ENCODE measurements around the gene MARS1.

MARS1 gene

DNA sequence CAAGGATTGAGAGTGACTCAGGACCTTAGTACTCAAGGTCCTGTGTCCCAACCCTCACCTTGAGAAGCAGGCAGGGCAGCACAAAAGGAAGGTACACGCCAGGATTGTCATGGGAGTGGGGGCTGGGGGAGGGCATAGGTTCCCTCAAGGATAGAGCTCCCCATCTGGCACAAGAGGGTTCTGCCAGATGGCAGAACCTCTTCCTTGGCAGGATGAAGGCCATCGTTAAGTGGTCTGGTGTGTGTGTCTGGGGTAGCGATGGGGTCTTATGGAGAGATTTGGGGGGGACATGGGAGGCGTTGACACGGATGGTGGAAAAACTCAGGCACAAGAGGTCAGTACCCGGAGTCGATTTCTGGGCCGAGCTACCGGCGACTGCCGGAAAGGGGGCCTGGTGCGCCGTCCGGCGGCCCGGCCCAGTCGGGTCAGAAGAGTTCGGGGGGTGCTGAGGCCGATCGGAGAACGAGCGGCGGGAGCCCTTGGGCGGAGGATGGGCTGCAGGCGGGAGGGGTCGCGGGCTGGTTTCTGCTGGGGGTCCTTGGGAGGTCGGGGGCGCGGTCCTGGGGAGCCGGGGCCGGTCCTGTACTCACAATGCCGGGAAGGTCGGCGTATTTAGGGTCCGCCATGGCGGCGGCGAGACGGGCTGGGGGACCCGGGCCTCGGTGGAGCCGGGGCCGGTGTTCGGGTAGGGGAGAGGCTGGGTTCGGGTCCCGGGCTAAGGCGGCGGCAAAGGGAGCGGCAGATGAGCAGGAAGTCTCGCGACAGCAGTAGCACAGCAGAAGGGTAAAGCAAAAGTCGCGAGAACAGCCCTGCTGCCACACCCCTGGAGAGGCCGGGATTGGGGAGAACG lies 58.8 kb downstream of the MARS1 start, which contains the start of gene DCTN2 (continued):
- TF ChIP-seq, protein P1, sequence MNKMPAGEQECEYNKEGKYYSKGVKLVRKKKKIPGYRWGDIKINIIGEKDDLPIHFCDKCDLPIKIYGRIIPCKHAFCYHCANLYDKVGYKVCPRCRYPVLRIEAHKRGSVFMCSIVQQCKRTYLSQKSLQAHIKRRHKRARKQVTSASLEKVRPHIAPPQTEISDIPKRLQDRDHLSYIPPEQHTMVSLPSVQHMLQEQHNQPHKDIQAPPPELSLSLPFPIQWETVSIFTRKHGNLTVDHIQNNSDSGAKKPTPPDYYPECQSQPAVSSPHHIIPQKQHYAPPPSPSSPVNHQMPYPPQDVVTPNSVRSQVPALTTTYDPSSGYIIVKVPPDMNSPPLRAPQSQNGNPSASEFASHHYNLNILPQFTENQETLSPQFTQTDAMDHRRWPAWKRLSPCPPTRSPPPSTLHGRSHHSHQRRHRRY (tag by site-specific recombination; IDR thresholded peaks at IDR 0.05) = no peak
- 0 out of 2 replicates have a peak, but pooled peaks have one; percentile 81 for TF ChIP-seq IKZF3 (tag by site-specific recombination; IDR thresholded peaks at IDR 0.05)
- TF ChIP-seq KLF10 (tag by site-specific recombination; IDR thresholded peaks at IDR 0.05) = peak; percentile 98
- no peak for TF ChIP-seq ZNF37A (tag by site-specific recombination; IDR thresholded peaks at IDR 0.05)
- TF ChIP-seq ZNF610 (tag by site-specific recombination; IDR thresholded peaks at IDR 0.05; ENCODE audit: borderline replicate concordance) = peak; percentile 97
- peak; percentile 42; the same call in 1 of the 2 replicates for TF ChIP-seq ZEB2 (tag by site-specific recombination; IDR thresholded peaks at IDR 0.05)
- TF ChIP-seq ZBTB20 (tag by site-specific recombination; IDR thresholded peaks at IDR 0.05) = peak; percentile 95
- no peak for TF ChIP-seq FEZF1 (tag by site-specific recombination; IDR thresholded peaks at IDR 0.05)
- TF ChIP-seq, protein P2, sequence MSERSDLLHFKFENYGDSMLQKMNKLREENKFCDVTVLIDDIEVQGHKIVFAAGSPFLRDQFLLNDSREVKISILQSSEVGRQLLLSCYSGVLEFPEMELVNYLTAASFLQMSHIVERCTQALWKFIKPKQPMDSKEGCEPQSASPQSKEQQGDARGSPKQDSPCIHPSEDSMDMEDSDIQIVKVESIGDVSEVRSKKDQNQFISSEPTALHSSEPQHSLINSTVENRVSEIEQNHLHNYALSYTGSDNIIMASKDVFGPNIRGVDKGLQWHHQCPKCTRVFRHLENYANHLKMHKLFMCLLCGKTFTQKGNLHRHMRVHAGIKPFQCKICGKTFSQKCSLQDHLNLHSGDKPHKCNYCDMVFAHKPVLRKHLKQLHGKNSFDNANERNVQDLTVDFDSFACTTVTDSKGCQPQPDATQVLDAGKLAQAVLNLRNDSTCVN (tag by site-specific recombination; optimal IDR thresholded peaks at IDR 0.05) = peak; percentile 31
- TF ChIP-seq ZNF677 (tag by site-specific recombination; IDR thresholded peaks at IDR 0.05) = no peak
- TF ChIP-seq SP2 (tag by site-specific recombination; IDR thresholded peaks at IDR 0.05) = peak; percentile 78
- TF ChIP-seq SP3 (tag by site-specific recombination; IDR thresholded peaks at IDR 0.05) = peak; percentile 88
- 0 out of 2 replicates have a peak, but pooled peaks have one; percentile 28 for TF ChIP-seq ZNF391 (tag by site-specific recombination; IDR thresholded peaks at IDR 0.05; ENCODE audit: borderline replicate concordance, low read depth)
- peak; percentile 76 for TF ChIP-seq ZBTB48 (tag by site-specific recombination; IDR thresholded peaks at IDR 0.05)
- peak; percentile 95; the same call in 1 of the 2 replicates for TF ChIP-seq KLF7 (tag by site-specific recombination; IDR thresholded peaks at IDR 0.05; ENCODE audit: borderline replicate concordance)
- TF ChIP-seq, protein P3, sequence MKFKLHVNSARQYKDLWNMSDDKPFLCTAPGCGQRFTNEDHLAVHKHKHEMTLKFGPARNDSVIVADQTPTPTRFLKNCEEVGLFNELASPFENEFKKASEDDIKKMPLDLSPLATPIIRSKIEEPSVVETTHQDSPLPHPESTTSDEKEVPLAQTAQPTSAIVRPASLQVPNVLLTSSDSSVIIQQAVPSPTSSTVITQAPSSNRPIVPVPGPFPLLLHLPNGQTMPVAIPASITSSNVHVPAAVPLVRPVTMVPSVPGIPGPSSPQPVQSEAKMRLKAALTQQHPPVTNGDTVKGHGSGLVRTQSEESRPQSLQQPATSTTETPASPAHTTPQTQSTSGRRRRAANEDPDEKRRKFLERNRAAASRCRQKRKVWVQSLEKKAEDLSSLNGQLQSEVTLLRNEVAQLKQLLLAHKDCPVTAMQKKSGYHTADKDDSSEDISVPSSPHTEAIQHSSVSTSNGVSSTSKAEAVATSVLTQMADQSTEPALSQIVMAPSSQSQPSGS (tag by site-specific recombination; IDR thresholded peaks at IDR 0.05; ENCODE audit: low read depth) = peak; percentile 94
- TF ChIP-seq, protein P4, sequence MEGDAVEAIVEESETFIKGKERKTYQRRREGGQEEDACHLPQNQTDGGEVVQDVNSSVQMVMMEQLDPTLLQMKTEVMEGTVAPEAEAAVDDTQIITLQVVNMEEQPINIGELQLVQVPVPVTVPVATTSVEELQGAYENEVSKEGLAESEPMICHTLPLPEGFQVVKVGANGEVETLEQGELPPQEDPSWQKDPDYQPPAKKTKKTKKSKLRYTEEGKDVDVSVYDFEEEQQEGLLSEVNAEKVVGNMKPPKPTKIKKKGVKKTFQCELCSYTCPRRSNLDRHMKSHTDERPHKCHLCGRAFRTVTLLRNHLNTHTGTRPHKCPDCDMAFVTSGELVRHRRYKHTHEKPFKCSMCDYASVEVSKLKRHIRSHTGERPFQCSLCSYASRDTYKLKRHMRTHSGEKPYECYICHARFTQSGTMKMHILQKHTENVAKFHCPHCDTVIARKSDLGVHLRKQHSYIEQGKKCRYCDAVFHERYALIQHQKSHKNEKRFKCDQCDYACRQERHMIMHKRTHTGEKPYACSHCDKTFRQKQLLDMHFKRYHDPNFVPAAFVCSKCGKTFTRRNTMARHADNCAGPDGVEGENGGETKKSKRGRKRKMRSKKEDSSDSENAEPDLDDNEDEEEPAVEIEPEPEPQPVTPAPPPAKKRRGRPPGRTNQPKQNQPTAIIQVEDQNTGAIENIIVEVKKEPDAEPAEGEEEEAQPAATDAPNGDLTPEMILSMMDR (tag by site-specific recombination; IDR thresholded peaks at IDR 0.05) = peak; percentile 71; the same call in 1 of the 2 replicates
- TF ChIP-seq ZNF335 (tag by site-specific recombination; conservative IDR thresholded peaks at IDR 0.05) = peak; percentile 97
- TF ChIP-seq, protein P5, sequence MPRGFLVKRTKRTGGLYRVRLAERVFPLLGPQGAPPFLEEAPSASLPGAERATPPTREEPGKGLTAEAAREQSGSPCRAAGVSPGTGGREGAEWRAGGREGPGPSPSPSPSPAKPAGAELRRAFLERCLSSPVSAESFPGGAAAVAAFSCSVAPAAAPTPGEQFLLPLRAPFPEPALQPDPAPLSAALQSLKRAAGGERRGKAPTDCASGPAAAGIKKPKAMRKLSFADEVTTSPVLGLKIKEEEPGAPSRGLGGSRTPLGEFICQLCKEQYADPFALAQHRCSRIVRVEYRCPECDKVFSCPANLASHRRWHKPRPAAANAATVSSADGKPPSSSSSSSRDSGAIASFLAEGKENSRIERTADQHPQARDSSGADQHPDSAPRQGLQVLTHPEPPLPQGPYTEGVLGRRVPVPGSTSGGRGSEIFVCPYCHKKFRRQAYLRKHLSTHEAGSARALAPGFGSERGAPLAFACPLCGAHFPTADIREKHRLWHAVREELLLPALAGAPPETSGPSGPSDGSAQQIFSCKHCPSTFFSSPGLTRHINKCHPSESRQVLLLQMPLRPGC (tag by site-specific recombination; IDR thresholded peaks at IDR 0.05) = 0 out of 2 replicates have a peak, but pooled peaks have one; percentile 23
- TF ChIP-seq ZNF138 (tag by site-specific recombination; IDR thresholded peaks at IDR 0.05; ENCODE audit: borderline replicate concordance) = no peak
- TF ChIP-seq, protein P6, sequence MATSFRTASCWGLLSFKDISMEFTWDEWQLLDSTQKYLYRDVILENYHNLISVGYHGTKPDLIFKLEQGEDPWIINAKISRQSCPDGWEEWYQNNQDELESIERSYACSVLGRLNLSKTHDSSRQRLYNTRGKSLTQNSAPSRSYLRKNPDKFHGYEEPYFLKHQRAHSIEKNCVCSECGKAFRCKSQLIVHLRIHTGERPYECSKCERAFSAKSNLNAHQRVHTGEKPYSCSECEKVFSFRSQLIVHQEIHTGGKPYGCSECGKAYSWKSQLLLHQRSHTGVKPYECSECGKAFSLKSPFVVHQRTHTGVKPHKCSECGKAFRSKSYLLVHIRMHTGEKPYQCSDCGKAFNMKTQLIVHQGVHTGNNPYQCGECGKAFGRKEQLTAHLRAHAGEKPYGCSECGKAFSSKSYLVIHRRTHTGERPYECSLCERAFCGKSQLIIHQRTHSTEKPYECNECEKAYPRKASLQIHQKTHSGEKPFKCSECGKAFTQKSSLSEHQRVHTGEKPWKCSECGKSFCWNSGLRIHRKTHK (tag by site-specific recombination; IDR thresholded peaks at IDR 0.05) = no peak
- TF ChIP-seq KLF9 (tag by site-specific recombination; IDR thresholded peaks at IDR 0.05; ENCODE audit: low read depth) = peak; percentile 94
- TF ChIP-seq SP7 (tag by site-specific recombination; IDR thresholded peaks at IDR 0.05) = peak; percentile 57
- TF ChIP-seq BCL11B (tag by site-specific recombination; IDR thresholded peaks at IDR 0.05; ENCODE audit: low read depth) = no peak
- TF ChIP-seq ZNF560 (tag by site-specific recombination; IDR thresholded peaks at IDR 0.05; ENCODE audit: borderline replicate concordance) = no peak
- no peak for TF ChIP-seq GFI1B (tag by site-specific recombination; IDR thresholded peaks at IDR 0.05)
- peak; percentile 83 for TF ChIP-seq KLF1 (tag by site-specific recombination; IDR thresholded peaks at IDR 0.05)
- TF ChIP-seq TCF7L2 (IDR thresholded peaks at IDR 0.05; ENCODE audit: borderline replicate concordance, low read depth, low read length) = no peak
- TF ChIP-seq HOXC10 (CRISPR knock-in tag; IDR thresholded peaks at IDR 0.05) = no peak
